GM23338 (cell line): ENCODE measurements around the gene BRINP2. TPM values are rescaled to one million over a fixed set of nuclear protein-coding genes. Genes with fewer than 3 reads are reported as not detected.
A peak's percentile ranks its signal among the peaks of the same experiment; 100 is the strongest.

Experiments used
- ATAC-seq: fragments of 200-7000 bp; cut with Tn5 transposase; 3 replicates; pipeline ENCODE4 v1.9.1; 2020
- DNase-seq: peaks from one replicate; pipeline ENCODE4 v3.0.0-alpha.2; 2015; ENCODE audit warnings: low spot score
- H2AFZ ChIP-seq: fragments of 200-600 bp; sonication (generic); 2 replicates; pipeline ENCODE4 v1.8.0; 2016; ENCODE audit warnings: antibody characterized with exemption, mild to moderate bottlenecking, moderate library complexity
- H3F3A ChIP-seq: fragments of 200-600 bp; sonication (generic); replicated peaks from 2 replicates; pipeline ENCODE4 v1.8.0; 2017; ENCODE audit warnings: antibody characterized with exemption, mixed run types, low read depth
- H3K27ac ChIP-seq: fragments of 200-600 bp; sonication (generic); 2 replicates; pipeline ENCODE4 v1.6.1; 2016; ENCODE audit warnings: low read depth
- H3K27me3 ChIP-seq: fragments of 200-600 bp; sonication (generic); 2 replicates; pipeline ENCODE4 v1.8.0; 2016; ENCODE audit warnings: mild to moderate bottlenecking, mixed run types, moderate library complexity; ENCODE audit not compliant: insufficient read depth
- H3K36me3 ChIP-seq: fragments of 200-600 bp; sonication (generic); 2 replicates; pipeline ENCODE4 v1.8.0; 2016; ENCODE audit warnings: mild to moderate bottlenecking; ENCODE audit not compliant: insufficient read depth
- H3K4me1 ChIP-seq: fragments of 200-600 bp; sonication (generic); 2 replicates; pipeline ENCODE4 v1.8.0; 2016; ENCODE audit warnings: mild to moderate bottlenecking, moderate library complexity; ENCODE audit not compliant: insufficient read depth
- H3K4me2 ChIP-seq: fragments of 200-600 bp; sonication (generic); 2 replicates; pipeline ENCODE4 v1.7.1; 2017; ENCODE audit warnings: mixed run types
- H3K4me3 ChIP-seq: fragments of 200-600 bp; sonication (generic); 2 replicates; pipeline ENCODE4 v1.6.1; 2016; ENCODE audit warnings: mixed run types
- H3K79me2 ChIP-seq: fragments of 200-600 bp; sonication (generic); replicated peaks from 2 replicates; pipeline ENCODE4 v1.8.0; 2017; ENCODE audit warnings: mild to moderate bottlenecking; ENCODE audit not compliant: insufficient read depth
- H3K9me2 ChIP-seq: fragments of 200-600 bp; sonication (generic); 2 replicates; pipeline ENCODE4 v1.8.0; 2017; ENCODE audit not compliant: insufficient read depth
- H4K20me1 ChIP-seq: fragments of 200-600 bp; sonication (generic); replicated peaks from 2 replicates; pipeline ENCODE4 v1.8.0; 2017; ENCODE audit warnings: mild to moderate bottlenecking; ENCODE audit not compliant: insufficient read depth
- H3K27ac Mint-ChIP-seq: 2 replicates; pipeline ENCODE4 v1.8.0; 2020; ENCODE audit warnings: inconsistent platforms, mild to moderate bottlenecking, moderate library complexity, mixed read lengths
- H3K27me3 Mint-ChIP-seq: 3 replicates; pipeline ENCODE4 v1.8.0; 2022; ENCODE audit warnings: low read depth, mild to moderate bottlenecking, moderate library complexity, mixed read lengths, inconsistent platforms; ENCODE audit not compliant: insufficient read depth, poor library complexity
- H3K36me3 Mint-ChIP-seq: 3 replicates; pipeline ENCODE4 v1.8.0; 2021; ENCODE audit warnings: low read depth, mild to moderate bottlenecking, inconsistent platforms, moderate library complexity, mixed read lengths
- H3K4me1 Mint-ChIP-seq: 3 replicates; pipeline ENCODE4 v1.8.0; 2020; ENCODE audit warnings: mild to moderate bottlenecking, inconsistent platforms, mixed read lengths
- H3K4me3 Mint-ChIP-seq: 3 replicates; pipeline ENCODE4 v1.8.0; 2021; ENCODE audit warnings: moderate library complexity, mild to moderate bottlenecking, inconsistent platforms, mixed read lengths
- H3K9me3 Mint-ChIP-seq: 3 replicates; pipeline ENCODE4 v1.8.0; 2020; ENCODE audit warnings: moderate library complexity, mild to moderate bottlenecking, inconsistent platforms, mixed read lengths
- STAT1 ChIP-seq: IDR thresholded peaks from one replicate; pipeline ENCODE4 v1.6.1; 2016; ENCODE audit warnings: antibody characterized with exemption; ENCODE audit not compliant: unreplicated experiment
- ZNF114 ChIP-seq: fragments of 250-450 bp; sonication (Bioruptor Pico); IDR thresholded peaks from 2 replicates; pipeline ENCODE4 v1.5.0; 2020; ENCODE audit warnings: mild to moderate bottlenecking, moderate library complexity
- ZNF331 ChIP-seq: fragments of 250-450 bp; sonication (Bioruptor Pico); IDR thresholded peaks from 2 replicates; pipeline ENCODE4 v1.5.0; 2020; ENCODE audit warnings: low read depth, mild to moderate bottlenecking, moderate library complexity
- polyA plus RNA-seq: library from polyadenylated mRNA; unstranded; fragments of >200 nt; fragmentation: Nextera tagmentation; extraction: Ambion mirVana; gene quantifications from 2 replicates; pipeline ENCODE4 v1.2.1, GENCODE V29; 2016
- total RNA-seq: library from RNA; depleted of rRNA; stranded (reverse); fragments of >200 nt; shearing (Covaris generic); gene quantifications from 2 replicates; pipeline ENCODE4 v1.2.3, GENCODE V29; 2014
- TF ChIP-seq, protein P1 (sequence below), 2 experiments: fragments of 200-600 bp in 1 of 2; sonication (generic) in 1 of 2; conservative IDR thresholded peaks; 2 replicates each; pipeline versions ENCODE4 v1.5.1 to v1.6.1; 2016 to 2017; ENCODE audit warnings: antibody characterized with exemption in 2 of 2, low read depth in 2 of 2, mild to moderate bottlenecking in 2 of 2, moderate library complexity in 1 of 2
- TF ChIP-seq, protein P2 (sequence below): fragments of 250-450 bp; sonication (Bioruptor Pico); IDR thresholded peaks from 2 replicates; pipeline ENCODE4 v1.5.0; 2020; ENCODE audit warnings: mild to moderate bottlenecking, moderate library complexity
- TF ChIP-seq, protein P3 (sequence below): IDR thresholded peaks from 2 replicates; pipeline ENCODE4 v1.6.1; 2016; ENCODE audit warnings: antibody characterized with exemption

Gene BRINP2
- total and polyA plus RNA-seq, 2 experiments from 2014 or later, result 0.10 to 0.52 TPM

DNA sequence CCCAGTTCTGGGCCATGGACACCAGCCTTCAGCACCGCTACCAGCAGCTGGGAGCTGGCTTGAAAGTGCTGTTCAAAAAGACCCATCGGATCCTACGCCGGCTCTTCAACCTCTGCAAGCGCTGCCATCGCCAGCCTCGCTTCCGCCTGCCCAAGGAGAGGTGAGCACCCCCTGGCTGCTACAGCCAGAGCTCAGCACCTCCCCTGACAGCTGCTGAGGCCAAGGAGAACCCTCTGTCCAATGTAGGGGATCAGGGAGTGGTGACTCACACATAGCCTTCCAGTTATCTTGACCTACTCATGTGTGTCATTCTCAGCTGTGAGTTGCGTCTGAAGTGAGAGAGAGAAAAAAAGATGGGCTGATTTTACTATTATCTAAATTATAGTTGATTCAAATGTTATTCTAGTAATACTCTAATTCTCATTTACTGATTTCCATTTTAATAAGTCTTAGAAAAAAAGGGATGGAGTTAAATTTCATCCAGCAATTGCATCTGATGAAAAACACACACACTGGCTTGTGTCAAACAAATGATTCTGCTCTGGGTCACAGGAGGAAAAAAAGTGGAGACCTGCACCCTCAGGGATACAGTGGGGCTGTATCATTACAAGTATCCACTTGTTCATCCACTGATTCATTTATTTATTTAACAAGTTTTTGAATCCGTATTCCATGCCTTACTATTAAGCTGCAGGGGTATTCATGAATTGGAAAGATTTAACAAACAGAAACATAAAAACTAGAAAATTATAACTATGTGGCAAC, 108.0 kb downstream of the BRINP2 start:
- TF ChIP-seq, protein P1, sequence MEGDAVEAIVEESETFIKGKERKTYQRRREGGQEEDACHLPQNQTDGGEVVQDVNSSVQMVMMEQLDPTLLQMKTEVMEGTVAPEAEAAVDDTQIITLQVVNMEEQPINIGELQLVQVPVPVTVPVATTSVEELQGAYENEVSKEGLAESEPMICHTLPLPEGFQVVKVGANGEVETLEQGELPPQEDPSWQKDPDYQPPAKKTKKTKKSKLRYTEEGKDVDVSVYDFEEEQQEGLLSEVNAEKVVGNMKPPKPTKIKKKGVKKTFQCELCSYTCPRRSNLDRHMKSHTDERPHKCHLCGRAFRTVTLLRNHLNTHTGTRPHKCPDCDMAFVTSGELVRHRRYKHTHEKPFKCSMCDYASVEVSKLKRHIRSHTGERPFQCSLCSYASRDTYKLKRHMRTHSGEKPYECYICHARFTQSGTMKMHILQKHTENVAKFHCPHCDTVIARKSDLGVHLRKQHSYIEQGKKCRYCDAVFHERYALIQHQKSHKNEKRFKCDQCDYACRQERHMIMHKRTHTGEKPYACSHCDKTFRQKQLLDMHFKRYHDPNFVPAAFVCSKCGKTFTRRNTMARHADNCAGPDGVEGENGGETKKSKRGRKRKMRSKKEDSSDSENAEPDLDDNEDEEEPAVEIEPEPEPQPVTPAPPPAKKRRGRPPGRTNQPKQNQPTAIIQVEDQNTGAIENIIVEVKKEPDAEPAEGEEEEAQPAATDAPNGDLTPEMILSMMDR (conservative IDR thresholded peaks at IDR 0.05; ENCODE audit: low read depth in 2 of 2), result peak; percentile 20 to 52; a peak in 2 of 4 replicates
- TF ChIP-seq ZNF114 (CRISPR knock-in tag) (no peak), ZNF331 (CRISPR knock-in tag) (no peak), STAT1 (no peak)
- TF ChIP-seq, protein P2, sequence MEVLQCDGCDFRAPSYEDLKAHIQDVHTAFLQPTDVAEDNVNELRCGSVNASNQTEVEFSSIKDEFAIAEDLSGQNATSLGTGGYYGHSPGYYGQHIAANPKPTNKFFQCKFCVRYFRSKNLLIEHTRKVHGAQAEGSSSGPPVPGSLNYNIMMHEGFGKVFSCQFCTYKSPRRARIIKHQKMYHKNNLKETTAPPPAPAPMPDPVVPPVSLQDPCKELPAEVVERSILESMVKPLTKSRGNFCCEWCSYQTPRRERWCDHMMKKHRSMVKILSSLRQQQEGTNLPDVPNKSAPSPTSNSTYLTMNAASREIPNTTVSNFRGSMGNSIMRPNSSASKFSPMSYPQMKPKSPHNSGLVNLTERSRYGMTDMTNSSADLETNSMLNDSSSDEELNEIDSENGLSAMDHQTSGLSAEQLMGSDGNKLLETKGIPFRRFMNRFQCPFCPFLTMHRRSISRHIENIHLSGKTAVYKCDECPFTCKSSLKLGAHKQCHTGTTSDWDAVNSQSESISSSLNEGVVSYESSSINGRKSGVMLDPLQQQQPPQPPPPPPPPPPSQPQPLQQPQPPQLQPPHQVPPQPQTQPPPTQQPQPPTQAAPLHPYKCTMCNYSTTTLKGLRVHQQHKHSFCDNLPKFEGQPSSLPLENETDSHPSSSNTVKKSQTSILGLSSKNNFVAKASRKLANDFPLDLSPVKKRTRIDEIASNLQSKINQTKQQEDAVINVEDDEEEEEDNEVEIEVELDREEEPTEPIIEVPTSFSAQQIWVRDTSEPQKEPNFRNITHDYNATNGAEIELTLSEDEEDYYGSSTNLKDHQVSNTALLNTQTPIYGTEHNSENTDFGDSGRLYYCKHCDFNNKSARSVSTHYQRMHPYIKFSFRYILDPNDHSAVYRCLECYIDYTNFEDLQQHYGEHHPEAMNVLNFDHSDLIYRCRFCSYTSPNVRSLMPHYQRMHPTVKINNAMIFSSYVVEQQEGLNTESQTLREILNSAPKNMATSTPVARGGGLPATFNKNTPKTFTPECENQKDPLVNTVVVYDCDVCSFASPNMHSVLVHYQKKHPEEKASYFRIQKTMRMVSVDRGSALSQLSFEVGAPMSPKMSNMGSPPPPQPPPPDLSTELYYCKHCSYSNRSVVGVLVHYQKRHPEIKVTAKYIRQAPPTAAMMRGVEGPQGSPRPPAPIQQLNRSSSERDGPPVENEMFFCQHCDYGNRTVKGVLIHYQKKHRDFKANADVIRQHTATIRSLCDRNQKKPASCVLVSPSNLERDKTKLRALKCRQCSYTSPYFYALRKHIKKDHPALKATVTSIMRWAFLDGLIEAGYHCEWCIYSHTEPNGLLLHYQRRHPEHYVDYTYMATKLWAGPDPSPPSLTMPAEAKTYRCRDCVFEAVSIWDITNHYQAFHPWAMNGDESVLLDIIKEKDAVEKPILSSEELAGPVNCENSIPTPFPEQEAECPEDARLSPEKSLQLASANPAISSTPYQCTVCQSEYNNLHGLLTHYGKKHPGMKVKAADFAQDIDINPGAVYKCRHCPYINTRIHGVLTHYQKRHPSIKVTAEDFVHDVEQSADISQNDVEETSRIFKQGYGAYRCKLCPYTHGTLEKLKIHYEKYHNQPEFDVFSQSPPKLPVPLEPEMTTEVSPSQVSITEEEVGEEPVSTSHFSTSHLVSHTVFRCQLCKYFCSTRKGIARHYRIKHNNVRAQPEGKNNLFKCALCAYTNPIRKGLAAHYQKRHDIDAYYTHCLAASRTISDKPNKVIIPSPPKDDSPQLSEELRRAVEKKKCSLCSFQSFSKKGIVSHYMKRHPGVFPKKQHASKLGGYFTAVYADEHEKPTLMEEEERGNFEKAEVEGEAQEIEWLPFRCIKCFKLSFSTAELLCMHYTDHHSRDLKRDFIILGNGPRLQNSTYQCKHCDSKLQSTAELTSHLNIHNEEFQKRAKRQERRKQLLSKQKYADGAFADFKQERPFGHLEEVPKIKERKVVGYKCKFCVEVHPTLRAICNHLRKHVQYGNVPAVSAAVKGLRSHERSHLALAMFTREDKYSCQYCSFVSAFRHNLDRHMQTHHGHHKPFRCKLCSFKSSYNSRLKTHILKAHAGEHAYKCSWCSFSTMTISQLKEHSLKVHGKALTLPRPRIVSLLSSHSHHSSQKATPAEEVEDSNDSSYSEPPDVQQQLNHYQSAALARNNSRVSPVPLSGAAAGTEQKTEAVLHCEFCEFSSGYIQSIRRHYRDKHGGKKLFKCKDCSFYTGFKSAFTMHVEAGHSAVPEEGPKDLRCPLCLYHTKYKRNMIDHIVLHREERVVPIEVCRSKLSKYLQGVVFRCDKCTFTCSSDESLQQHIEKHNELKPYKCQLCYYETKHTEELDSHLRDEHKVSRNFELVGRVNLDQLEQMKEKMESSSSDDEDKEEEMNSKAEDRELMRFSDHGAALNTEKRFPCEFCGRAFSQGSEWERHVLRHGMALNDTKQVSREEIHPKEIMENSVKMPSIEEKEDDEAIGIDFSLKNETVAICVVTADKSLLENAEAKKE (CRISPR knock-in tag), result no peak
- TF ChIP-seq, protein P3, sequence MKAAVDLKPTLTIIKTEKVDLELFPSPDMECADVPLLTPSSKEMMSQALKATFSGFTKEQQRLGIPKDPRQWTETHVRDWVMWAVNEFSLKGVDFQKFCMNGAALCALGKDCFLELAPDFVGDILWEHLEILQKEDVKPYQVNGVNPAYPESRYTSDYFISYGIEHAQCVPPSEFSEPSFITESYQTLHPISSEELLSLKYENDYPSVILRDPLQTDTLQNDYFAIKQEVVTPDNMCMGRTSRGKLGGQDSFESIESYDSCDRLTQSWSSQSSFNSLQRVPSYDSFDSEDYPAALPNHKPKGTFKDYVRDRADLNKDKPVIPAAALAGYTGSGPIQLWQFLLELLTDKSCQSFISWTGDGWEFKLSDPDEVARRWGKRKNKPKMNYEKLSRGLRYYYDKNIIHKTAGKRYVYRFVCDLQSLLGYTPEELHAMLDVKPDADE, result no peak
- Histone ChIP-seq H3K27ac (no peak overlapping the region), H3K4me2 (no peak overlapping the region), H3K79me2 (no peaks in the 10 kb centered on the region), H4K20me1 (no peaks in the 10 kb centered on the region), H3K27me3 (no peaks in the 10 kb centered on the region), H3F3A (no peaks in the 10 kb centered on the region), H2AFZ (no peak overlapping the region), H3K9me2 (no peaks in the 10 kb centered on the region), H3K36me3 (no peaks in the 10 kb centered on the region), H3K4me3 (no peak overlapping the region), H3K4me1 (no peaks in the 10 kb centered on the region)
- DNase-seq, result peak; percentile 7
- Mint-ChIP-seq H3K36me3 (no peaks in the 10 kb centered on the region), H3K4me1 (peaks cover 10% of the 10 kb centered on the region), H3K4me3 (no peak overlapping the region), H3K27me3 (peaks cover 2% of the 10 kb centered on the region), H3K9me3 (no peaks in the 10 kb centered on the region), H3K27ac (no peak overlapping the region)
- peak; percentile 59; the same call in 2 of the 3 replicates for ATAC-seq
